Brain microvascular endothelial cell (primary cell): Measurements from ENCODE around the gene CDON.

Experiments
- DNase-seq: peaks from one replicate; pipeline ENCODE4 v3.0.0-alpha.2; 2020
- H3K27ac ChIP-seq: fragments of 250-450 bp; sonication (Bioruptor Pico); 2 replicates; pipeline ENCODE4 v1.5.1; 2020; ENCODE audit warnings: mild to moderate bottlenecking, moderate library complexity
- H3K27me3 ChIP-seq: fragments of 250-450 bp; sonication (Bioruptor Pico); replicated peaks from 2 replicates; pipeline ENCODE4 v1.5.1; 2020; ENCODE audit warnings: mild to moderate bottlenecking
- H3K36me3 ChIP-seq: fragments of 250-450 bp; sonication (Bioruptor Pico); replicated peaks from 2 replicates; pipeline ENCODE4 v1.5.1; 2020; ENCODE audit warnings: mild to moderate bottlenecking
- H3K4me3 ChIP-seq: 2 replicates; pipeline ENCODE4 v1.5.1; 2011; ENCODE audit warnings: low read depth, mild to moderate bottlenecking, control low read depth, low read length, moderate library complexity
- CTCF ChIP-seq: IDR thresholded peaks from 2 replicates; pipeline ENCODE4 v1.5.1; 2011; ENCODE audit warnings: low read depth, mild to moderate bottlenecking, moderate library complexity, low read length, control low read depth, inconsistent platforms; ENCODE audit errors: missing control alignments
- in situ Hi-C: cut with HindIII; loops from 2 replicates; pipeline ENCODE4 v1.10.0; 2017; ENCODE audit warnings: low sequenced_read_pairs, low pct_ligation_motif_present

CDON gene

DNA sequence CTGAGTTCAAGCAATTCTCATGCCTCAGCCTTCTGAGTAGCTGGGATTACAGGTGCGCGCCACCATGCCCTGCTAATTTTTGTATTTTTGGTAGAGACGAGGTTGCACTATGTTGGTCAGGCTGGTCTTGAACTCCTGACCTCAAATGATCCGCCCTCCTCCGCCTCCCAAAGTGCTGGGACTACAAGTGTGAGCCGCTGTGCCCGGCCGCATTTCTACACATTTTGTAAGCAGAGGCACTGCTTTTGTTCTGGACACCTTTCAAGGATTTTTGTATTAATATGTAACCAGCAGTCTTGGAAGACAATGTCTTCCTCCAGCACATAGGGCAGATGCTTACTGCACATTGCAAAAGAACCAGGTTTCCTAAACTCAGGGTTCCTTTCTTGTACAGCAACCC is 128.2 kb downstream of the CDON start:
- H3K4me3 ChIP-seq, result no peak overlapping the region
- in situ Hi-C loops, result loop anchor here (25.0 kb wide), 1 partner anchor 253 kb away; no protein-coding TSS in a partner anchor
- no peak overlapping the region for H3K27ac ChIP-seq
- H3K36me3 ChIP-seq, result no peaks in the 10 kb centered on the region
- no peaks in the 10 kb centered on the region for H3K27me3 ChIP-seq
- DNase-seq, result no peak
- no peak for TF ChIP-seq CTCF

DNA sequence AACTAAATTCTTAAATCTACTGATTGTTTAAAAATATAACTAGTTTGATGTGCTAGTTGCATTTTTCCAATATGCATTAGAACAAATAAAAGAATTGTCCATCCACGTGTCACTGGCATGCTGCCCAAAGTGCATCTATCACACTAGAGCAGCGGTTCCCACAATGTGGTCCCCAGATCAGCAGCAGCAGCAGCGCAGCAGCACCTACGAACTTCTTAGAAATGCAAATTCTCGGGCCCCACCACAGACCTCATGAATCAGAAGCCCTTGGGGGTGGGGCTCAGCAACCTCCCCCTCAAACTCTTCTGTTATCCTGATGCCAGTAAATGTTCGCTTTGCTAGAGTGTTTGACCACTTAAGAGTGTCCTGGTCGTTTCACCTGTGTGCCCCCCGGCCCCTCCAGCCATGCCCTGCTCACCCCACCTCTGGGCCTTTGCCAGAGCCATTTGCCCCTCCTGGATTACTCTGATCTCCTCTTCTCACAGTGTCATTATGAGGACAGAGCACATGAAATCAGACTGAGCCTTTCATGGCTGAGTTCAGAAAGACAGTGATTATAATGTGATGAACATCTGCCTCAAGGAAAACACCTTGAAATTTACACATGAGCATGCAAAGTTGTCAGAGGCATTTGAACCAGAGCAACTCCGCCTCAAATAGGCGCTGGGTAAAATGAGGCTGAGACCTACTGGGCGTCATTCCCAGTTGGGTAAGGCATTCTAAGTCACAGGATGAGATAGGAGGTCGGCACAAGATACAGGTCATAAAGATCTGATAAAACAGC is 129.4 kb downstream of the CDON start:
- Histone ChIP-seq H3K36me3 (no peaks in the 10 kb centered on the region), H3K27me3 (no peaks in the 10 kb centered on the region), H3K4me3 (no peak overlapping the region), H3K27ac (no peak overlapping the region)
- no peak for DNase-seq
- no peak for TF ChIP-seq CTCF
- in situ Hi-C loops, result loop anchor here (25.0 kb wide), 1 partner anchor 254 kb away; no protein-coding TSS in a partner anchor

- in situ Hi-C loops, result loop anchor here (25.0 kb wide), 1 partner anchor 255 kb away; no protein-coding TSS in a partner anchor
- no peaks in the 10 kb centered on the region for H3K36me3 ChIP-seq
- no peak overlapping the region for H3K4me3 ChIP-seq
- H3K27ac ChIP-seq, result no peak overlapping the region
- peaks cover 2% of the 10 kb centered on the region for H3K27me3 ChIP-seq
- no peak for DNase-seq
- TF ChIP-seq CTCF, result no peak
Observed at GRCh38 chr11:125932301-125932700, 130.4 kb downstream of the CDON start.

GRCh38 chr11:125931668-125932067 is 131.0 kb downstream of the CDON start:
- in situ Hi-C loops, result loop anchor here (25.0 kb wide), 1 partner anchor 256 kb away; no protein-coding TSS in a partner anchor
- TF ChIP-seq CTCF, result no peak
- no peaks in the 10 kb centered on the region for H3K36me3 ChIP-seq
- DNase-seq, result no peak
- peaks cover 2% of the 10 kb centered on the region for H3K27me3 ChIP-seq
- H3K27ac ChIP-seq, result no peak overlapping the region
- no peak overlapping the region for H3K4me3 ChIP-seq

DNA sequence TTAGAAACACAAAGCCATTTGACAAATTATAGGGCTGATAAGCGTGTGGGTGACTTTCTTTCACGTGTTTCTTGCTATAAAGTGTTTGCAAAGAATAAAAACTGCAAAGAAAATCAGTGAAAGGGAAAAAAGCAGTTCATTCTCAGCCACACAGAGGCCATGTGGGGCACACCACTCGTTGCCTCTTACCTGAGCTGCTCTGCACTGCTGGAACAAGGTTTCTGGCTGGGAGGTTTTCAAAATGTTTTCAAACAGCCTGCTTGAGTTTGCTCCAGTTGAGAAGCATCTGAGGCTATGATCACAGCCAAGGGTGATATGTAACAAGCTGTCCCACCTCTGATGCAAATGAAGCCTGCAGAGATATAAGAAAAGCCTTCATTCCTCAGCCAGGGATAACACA is 131.6 kb downstream of the CDON start:
- no peak overlapping the region for H3K27ac ChIP-seq
- H3K4me3 ChIP-seq, result no peak overlapping the region
- DNase-seq, result no peak
- H3K36me3 ChIP-seq, result no peaks in the 10 kb centered on the region
- peaks cover 2% of the 10 kb centered on the region for H3K27me3 ChIP-seq
- in situ Hi-C loops, result loop anchor here (25.0 kb wide), 1 partner anchor 256 kb away; no protein-coding TSS in a partner anchor
- no peak for TF ChIP-seq CTCF
